ENCODE data around the gene PARD6G. TPM values are rescaled to one million over a fixed set of nuclear protein-coding genes. Genes with fewer than 3 reads are reported as not detected.

PARD6G gene
- total and polyA plus RNA-seq, 2 of the 13 experiments (the other 11 are each of a cell fraction or from before 2014, with no cell fraction given), result 3.6 to 7.4 TPM

GRCh38 chr18:80149667-80150066 is 97.6 kb downstream of the PARD6G start:
- in situ Hi-C loops (cut with HindIII; ENCODE audit: extremely low pct_ligation_motif_present, low pct_unique_long_range_greater_than_20kb), result no loop called here
- TF ChIP-seq CEBPG (CRISPR knock-in tag; IDR thresholded peaks at IDR 0.05) (peak; percentile 28; the same call in 1 of the 2 replicates), RBM39 (IDR thresholded peaks at IDR 0.05; ENCODE audit: low read depth, low read length, poor library complexity, severe bottlenecking) (no peak), CEBPB (IDR thresholded peaks at IDR 0.05; ENCODE audit: borderline replicate concordance, low read depth, low read length) (peak; percentile 45; the same call in 1 of the 2 replicates)
- Histone ChIP-seq H3K36me3 (replicated peaks in 1 of 2; ENCODE audit: control insufficient read depth in 1 of 2, insufficient read depth in 2 of 2, low read length in 2 of 2) (no peaks in the 10 kb centered on the region; a peak in 1 of 5 replicates), H3K4me2 (ENCODE audit: low read depth, low read length) (0 out of 2 replicates have a peak overlapping the region, but pooled peaks have one; percentile 89), H3K27me3 (ENCODE audit: control insufficient read depth in 1 of 2, insufficient read depth in 2 of 2, low read length in 2 of 2) (no peaks in the 10 kb centered on the region), H4K20me1 (ENCODE audit: insufficient read depth, low read length) (no peaks in the 10 kb centered on the region), H3K9ac (ENCODE audit: insufficient read depth, low read depth, low read length) (no peak overlapping the region), H3K4me3 (replicated peaks in 1 of 3; ENCODE audit: insufficient read depth in 1 of 3, low read depth in 2 of 3, low read length in 3 of 3) (no peak overlapping the region), H3K79me2 (ENCODE audit: insufficient read depth, low read length) (no peaks in the 10 kb centered on the region), H3K9me3 (ENCODE audit: low read length) (no peaks in the 10 kb centered on the region), H2AFZ (ENCODE audit: low read length) (no peak overlapping the region), H3K27ac (ENCODE audit: extremely low read length, insufficient read depth, low read length) (no peak overlapping the region), H3K4me1 (ENCODE audit: insufficient read depth, low read length) (peaks cover 23% of the 10 kb centered on the region)
- FAIRE-seq, result no peak
- ChIA-PET POLR2A (no interaction called here), CTCF (ENCODE audit: low intra/inter-chr PET ratio, low total read pairs) (no interaction called here)
- ATAC-seq, result no peak
- no TSS peak for BruUV-seq (replicated peaks)
- intact Hi-C loops (cut with micrococcal nuclease; ENCODE audit: unreplicated experiment), result no loop called here
- no peak for DNase-seq (ENCODE audit: low spot score)

GRCh38 chr18:80148326-80149199 is 98.8 kb downstream of the PARD6G start:
- Histone ChIP-seq H3K36me3 (replicated peaks in 1 of 2; ENCODE audit: control insufficient read depth in 1 of 2, insufficient read depth in 2 of 2, low read length in 2 of 2) (no peaks in the 10 kb centered on the region; a peak in 1 of 5 replicates), H3K27ac (ENCODE audit: extremely low read length, insufficient read depth, low read length) (no peak overlapping the region), H3K4me2 (ENCODE audit: low read depth, low read length) (peak overlapping the region; percentile 89), H3K79me2 (ENCODE audit: insufficient read depth, low read length) (no peaks in the 10 kb centered on the region), H3K9ac (ENCODE audit: insufficient read depth, low read depth, low read length) (peak overlapping the region; percentile 33), H3K9me3 (ENCODE audit: low read length) (no peaks in the 10 kb centered on the region), H3K27me3 (ENCODE audit: control insufficient read depth in 1 of 2, insufficient read depth in 2 of 2, low read length in 2 of 2) (no peaks in the 10 kb centered on the region), H2AFZ (ENCODE audit: low read length) (no peak overlapping the region), H3K4me1 (ENCODE audit: insufficient read depth, low read length) (peaks cover 30% of the 10 kb centered on the region), H3K4me3 (replicated peaks in 1 of 3; ENCODE audit: insufficient read depth in 1 of 3, low read depth in 2 of 3, low read length in 3 of 3) (peak overlapping the region; percentile 65 to 72 (median 68)), H4K20me1 (ENCODE audit: insufficient read depth, low read length) (no peaks in the 10 kb centered on the region)
- CTCF ChIA-PET (ENCODE audit: low intra/inter-chr PET ratio, low total read pairs), result no interaction called here
- intact Hi-C loops (cut with micrococcal nuclease; ENCODE audit: unreplicated experiment) (no loop called here), in situ Hi-C loops (cut with HindIII; ENCODE audit: extremely low pct_ligation_motif_present, low pct_unique_long_range_greater_than_20kb) (no loop called here)
- TF ChIP-seq TEAD3 (CRISPR knock-in tag; optimal IDR thresholded peaks at IDR 0.05; ENCODE audit: borderline replicate concordance), result no peak
- TF ChIP-seq ATF6 (CRISPR knock-in tag; conservative IDR thresholded peaks at IDR 0.05), result no peak
- TF ChIP-seq AGO2 (optimal IDR thresholded peaks at IDR 0.05; ENCODE audit: low read depth, low read length), result peak; percentile 54
- no peak for TF ChIP-seq SMAD9 (CRISPR knock-in tag; IDR thresholded peaks at IDR 0.05)
- TF ChIP-seq ZNF263 (CRISPR knock-in tag; IDR thresholded peaks at IDR 0.05), result peak; percentile 35; the same call in 1 of the 2 replicates
- TF ChIP-seq BCL3 (CRISPR knock-in tag; IDR thresholded peaks at IDR 0.05), result no peak
- peak; percentile 56 for TF ChIP-seq AGO1 (IDR thresholded peaks at IDR 0.05; ENCODE audit: low read depth, low read length, poor library complexity, severe bottlenecking)
- TF ChIP-seq ZBTB14 (CRISPR knock-in tag; IDR thresholded peaks at IDR 0.05), result 0 out of 2 replicates have a peak, but pooled peaks have one; percentile 19
- no peak for TF ChIP-seq U2AF2 (IDR thresholded peaks at IDR 0.05; ENCODE audit: low read depth, low read length)
- POLR2A ChIA-PET, result interaction anchor here (1.9 kb wide), 1 partner anchor 215 kb away, joined by 5 read pairs; no protein-coding TSS in a partner anchor
- TSS peak; percentile 12 for BruUV-seq (replicated peaks)
- FAIRE-seq, result no peak
- 63% methylated on average over 26 of the region's 34 CpGs for WGBS (ENCODE audit: low lambda C conversion rate)
- DNase-seq (ENCODE audit: low spot score), result no peak
- peak; percentile 16 for ATAC-seq

Measured in HepG2 (cell line).